GM19372 (cell line): ENCODE results near the gene ARF4.

Experiments used
- ATAC-seq: cut with Tn5 transposase; IDR thresholded peaks from one replicate; pipeline ENCODE4 v1.9.1; 2021; ENCODE audit warnings: mild to moderate bottlenecking, low read depth, moderate library complexity; ENCODE audit not compliant: unreplicated experiment

The ARF4 gene

GRCh38 chr3:57582474-57583168 lies 14.5 kb downstream of the ARF4 start:
- no peak for ATAC-seq

DNA sequence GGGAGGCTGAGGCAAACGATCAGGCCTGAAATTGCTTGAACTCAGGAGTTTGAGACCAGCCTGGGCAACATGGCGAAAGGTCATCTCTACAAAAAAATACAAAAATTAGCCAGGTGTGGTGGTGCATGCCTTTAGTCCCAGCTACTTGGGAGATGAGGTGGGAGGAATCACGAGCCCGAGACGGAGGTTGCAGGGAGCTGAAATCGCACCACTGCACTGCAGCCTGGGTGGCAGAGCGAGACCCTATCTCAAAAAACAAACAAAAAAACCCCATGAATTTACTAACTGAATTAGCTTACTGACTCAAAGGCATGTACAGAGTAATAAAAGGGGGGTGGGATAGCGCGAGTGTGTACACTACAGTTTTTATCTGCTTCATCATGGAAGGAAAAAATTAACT lies 19.3 kb downstream of the ARF4 start:
- no peak for ATAC-seq

DNA sequence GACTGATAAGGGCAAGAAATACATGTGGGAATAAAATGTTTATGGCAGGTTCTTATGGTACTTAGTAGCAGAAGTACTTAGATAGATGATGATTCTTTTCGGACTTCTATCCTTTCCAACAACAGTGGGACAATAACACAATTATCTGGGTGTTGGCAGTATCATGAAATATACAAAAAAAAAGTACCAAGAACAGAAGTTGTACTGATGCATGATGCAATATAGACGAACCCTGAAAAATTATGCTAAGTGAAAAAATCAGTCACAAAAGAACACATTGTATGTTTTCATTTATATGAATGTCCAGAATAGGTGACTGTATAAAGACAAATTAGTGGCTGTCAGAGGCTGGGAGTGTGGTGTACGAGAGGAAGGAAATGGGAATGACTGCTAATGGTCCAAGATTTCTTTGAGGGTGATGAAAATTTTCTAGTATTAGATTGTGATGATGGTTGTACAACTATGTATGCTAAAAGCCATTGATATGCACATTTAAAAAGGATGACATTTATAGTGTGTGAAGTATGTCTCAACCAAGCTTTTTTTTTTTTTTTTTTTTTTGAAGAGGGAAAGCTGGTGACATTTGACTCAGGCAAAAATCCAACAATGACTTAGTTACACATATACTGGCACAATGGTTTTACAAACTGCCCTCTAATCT lies 21.0 kb downstream of the ARF4 start:
- ATAC-seq: no peak

GRCh38 chr3:57572096-57572495 lies 25.0 kb downstream of the ARF4 start:
- ATAC-seq: no peak

DNA sequence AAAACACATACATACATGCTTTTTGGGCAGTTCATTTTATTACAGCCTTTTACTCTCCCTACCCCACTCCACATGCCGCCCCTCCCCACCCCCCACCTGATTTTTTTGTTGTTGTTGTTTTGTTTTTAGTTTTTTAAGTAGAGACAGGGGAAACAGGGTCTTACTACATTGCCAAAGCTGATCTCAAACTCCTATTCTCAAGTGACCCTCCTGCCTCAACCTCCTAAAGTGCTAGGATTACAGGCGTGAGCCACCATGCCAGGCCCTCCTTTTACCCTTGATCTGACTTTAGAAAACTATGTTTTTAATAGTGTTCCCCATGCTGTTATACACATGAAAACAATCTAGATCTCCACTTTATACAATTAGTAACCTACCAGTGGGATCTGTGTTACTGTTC lies 26.3 kb downstream of the ARF4 start:
- no peak for ATAC-seq

GRCh38 chr3:57569859-57570450 lies 27.2 kb downstream of the ARF4 start:
- no peak for ATAC-seq

DNA sequence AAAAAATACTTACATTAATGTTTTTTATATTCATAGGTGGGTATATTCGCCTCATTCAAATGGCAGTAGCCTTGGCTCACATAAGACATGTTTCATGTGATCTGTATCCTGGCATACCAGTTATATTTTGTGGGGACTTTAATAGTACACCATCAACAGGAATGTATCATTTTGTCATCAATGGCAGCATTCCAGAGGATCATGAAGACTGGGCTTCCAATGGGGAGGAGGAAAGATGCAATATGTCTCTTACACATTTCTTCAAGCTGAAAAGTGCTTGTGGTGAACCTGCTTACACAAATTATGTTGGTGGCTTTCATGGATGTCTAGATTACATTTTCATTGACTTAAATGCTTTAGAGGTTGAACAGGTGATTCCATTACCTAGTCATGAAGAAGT lies 37.6 kb downstream of the ARF4 start:
- no peak for ATAC-seq

GRCh38 chr3:57557085-57557537 lies 40.0 kb downstream of the ARF4 start:
- peak; percentile 11 for ATAC-seq

DNA sequence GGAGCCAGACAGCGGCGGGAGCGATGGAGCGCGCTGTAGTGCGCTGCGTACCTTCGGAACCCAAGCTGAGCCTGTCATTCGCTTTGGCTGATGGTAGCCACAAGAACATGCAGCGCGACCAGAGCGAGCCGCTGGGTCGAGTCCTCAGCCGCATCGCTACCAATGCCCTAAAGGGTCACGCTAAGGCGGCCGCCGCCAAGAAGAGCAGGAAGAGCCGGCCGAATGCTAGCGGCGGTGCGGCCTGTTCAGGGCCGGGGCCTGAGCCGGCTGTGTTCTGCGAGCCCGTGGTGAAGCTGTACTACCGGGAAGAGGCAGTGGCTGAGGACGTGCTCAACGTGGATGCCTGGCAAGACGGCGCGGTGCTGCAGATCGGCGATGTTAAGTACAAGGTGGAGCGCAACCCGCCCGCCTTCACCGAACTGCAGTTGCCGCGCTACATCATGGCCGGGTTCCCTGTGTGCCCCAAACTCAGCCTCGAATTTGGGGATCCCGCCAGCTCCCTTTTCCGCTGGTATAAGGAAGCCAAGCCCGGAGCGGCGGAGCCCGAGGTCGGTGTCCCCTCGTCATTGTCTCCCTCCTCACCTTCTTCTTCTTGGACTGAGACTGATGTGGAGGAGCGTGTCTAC lies 40.6 kb downstream of the ARF4 start:
- peak; percentile 33 for ATAC-seq

- ATAC-seq: peak; percentile 79
These were observed 41.2 kb downstream of the ARF4 start, which contains the start of gene PDE12 for GRCh38 chr3:57555738-57556458. Gene PDE12, plus strand, starts transcription at chr3:57556274. Its CDS starts 106 bp downstream, at chr3:57556380.

- ATAC-seq: no peak
These were observed 41.8 kb downstream of the ARF4 start for GRCh38 chr3:57555306-57555705.

DNA sequence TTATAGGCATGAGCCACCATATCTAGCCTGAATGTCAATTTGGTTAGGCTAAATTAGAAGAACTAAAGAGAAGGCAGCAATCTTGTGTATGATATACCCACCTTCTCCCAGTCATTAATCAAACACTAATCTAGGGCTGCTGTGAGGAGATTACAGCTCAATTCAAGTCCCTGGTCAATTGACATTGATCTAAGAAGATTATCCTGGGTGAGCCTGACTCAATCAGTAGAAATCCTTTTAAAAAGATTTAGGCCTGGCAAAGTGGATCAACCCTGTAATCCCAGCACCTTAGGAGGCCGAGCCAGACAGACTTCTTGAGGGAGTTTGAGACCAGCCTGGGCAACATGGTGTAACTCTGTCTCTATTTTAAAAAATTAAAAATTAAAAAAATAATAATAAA lies 50.5 kb downstream of the ARF4 start:
- ATAC-seq: no peak

GRCh38 chr3:57545636-57546268 lies 51.4 kb downstream of the ARF4 start:
- ATAC-seq: no peak

- ATAC-seq: no peak
These were observed 52.7 kb downstream of the ARF4 start, which contains the start of gene DNAH12 for GRCh38 chr3:57544181-57545125. Gene DNAH12, minus strand, starts transcription at chr3:57544344. Its CDS starts 1,474 bp downstream, at chr3:57542870.

DNA sequence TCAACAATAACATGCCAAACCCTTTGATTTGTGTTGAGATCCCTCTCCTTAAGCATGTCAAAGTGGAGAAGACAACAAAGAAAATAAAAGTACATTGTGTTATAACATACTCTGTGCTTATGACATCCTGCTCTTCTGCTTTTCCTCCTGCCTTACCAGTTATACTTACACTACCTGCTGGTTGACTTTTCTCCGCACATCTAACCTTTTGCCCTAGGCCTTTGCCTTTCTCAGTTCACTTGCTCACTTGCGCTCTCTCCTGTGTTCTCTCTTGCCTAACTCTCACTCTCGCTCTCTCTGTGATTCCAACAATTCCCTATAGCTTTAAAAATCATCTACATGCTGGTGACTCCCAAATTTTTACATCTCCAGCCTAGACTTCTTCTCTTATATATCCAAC lies 58.7 kb downstream of the ARF4 start:
- no peak for ATAC-seq

DNA sequence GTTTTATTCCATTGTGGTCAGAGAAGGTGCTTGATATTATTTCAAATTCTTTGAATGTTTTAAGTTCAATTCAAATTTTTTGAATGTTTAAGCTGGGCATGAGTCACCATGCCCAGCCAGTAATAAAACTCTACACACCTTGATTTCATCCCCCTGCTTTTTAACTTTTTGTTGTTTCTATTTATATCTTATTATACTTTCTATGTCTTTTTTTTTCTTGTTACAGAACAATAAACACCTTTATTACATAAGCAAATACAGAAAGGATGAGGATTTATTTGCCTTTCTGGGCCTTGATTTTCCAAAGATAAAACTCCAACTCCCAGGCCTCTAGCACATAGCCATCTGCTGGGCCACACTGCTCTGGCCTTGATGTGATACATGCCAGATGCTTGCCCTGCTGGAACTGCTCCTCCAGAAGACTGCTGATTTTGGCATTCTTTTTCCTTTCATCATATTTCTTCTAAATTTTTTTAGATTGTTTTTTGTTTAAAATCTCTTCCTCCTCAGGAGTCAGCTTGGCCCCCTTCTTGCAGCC lies 67.0 kb downstream of the ARF4 start:
- ATAC-seq: no peak
